Natural killer cell (primary cell): Measurements from ENCODE around the gene EDNRB. TPM values are rescaled to one million over a fixed set of nuclear protein-coding genes. Genes with fewer than 3 reads are reported as not detected.
"Not testable (repeated sequence)": the region's sequence is repeated elsewhere in the genome, so short reads cannot be mapped to it uniquely, and the experiment has no call there.

ENCODE experiments used
- ATAC-seq, 3 donors: fragments of 150-1000 bp in 2 of 3; fragments of 200-7000 bp in 1 of 3; cut with Tn5 transposase; 1 replicate in 1 of 3; 2 replicates in 2 of 3; pipeline ENCODE4 v1.10.0; 2021; ENCODE audit warnings: mild to moderate bottlenecking in 2 of 3, moderate library complexity in 2 of 3
- DNase-seq, 2 donors: peaks; one replicate each; pipeline versions ENCODE4 v3.0.0 to v3.0.0-alpha.2; 2013 to 2021; ENCODE audit warnings: mixed read lengths in 1 of 2
- H3K27ac ChIP-seq: one replicate; pipeline ENCODE4 v1.5.1; 2013; ENCODE audit warnings: mild to moderate bottlenecking, low read length
- H3K27me3 ChIP-seq: one replicate; pipeline ENCODE4 v1.6.1; 2013; ENCODE audit warnings: low read length; ENCODE audit not compliant: control insufficient read depth, insufficient read depth
- H3K36me3 ChIP-seq: one replicate; pipeline ENCODE4 v1.6.1; 2013; ENCODE audit warnings: low read length; ENCODE audit not compliant: control insufficient read depth, insufficient read depth
- H3K4me1 ChIP-seq: one replicate; pipeline ENCODE4 v1.6.1; 2013; ENCODE audit warnings: low read length; ENCODE audit not compliant: control insufficient read depth, insufficient read depth
- H3K4me3 ChIP-seq: one replicate; pipeline ENCODE4 v1.5.1; 2013; ENCODE audit warnings: low read length
- H3K9me3 ChIP-seq: one replicate; pipeline ENCODE4 v1.6.1; 2013; ENCODE audit warnings: low read length; ENCODE audit not compliant: control insufficient read depth, insufficient read depth
- H3K27ac Mint-ChIP-seq, 2 donors: one replicate each; pipeline ENCODE4 v1.8.0; 2022; ENCODE audit warnings: mild to moderate bottlenecking in 2 of 2, mixed read lengths in 2 of 2, moderate library complexity in 1 of 2
- H3K27me3 Mint-ChIP-seq, 2 donors: one replicate each; pipeline ENCODE4 v1.8.0; 2022; ENCODE audit warnings: low read depth in 2 of 2, mixed read lengths in 2 of 2
- H3K36me3 Mint-ChIP-seq: one replicate; pipeline ENCODE4 v1.8.0; 2022; ENCODE audit warnings: mixed read lengths
- H3K4me1 Mint-ChIP-seq, 2 donors: one replicate each; pipeline ENCODE4 v1.8.0; 2022; ENCODE audit warnings: mixed read lengths in 2 of 2
- H3K4me3 Mint-ChIP-seq: one replicate; pipeline ENCODE4 v1.8.0; 2022; ENCODE audit warnings: mild to moderate bottlenecking, moderate library complexity, mixed read lengths
- H3K9me3 Mint-ChIP-seq, 2 donors: one replicate each; pipeline ENCODE4 v1.8.0; 2022; ENCODE audit warnings: mixed read lengths in 2 of 2
- CTCF ChIP-seq: fragments of 200-600 bp; IDR thresholded peaks from one replicate; pipeline ENCODE4 v1.8.0; 2022; ENCODE audit warnings: antibody characterized with exemption
- WGBS: methylation state at CpG from one replicate; pipeline ENCODE4 v1.1.7; 2013; ENCODE audit warnings: missing lambda C conversion rate; ENCODE audit not compliant: insufficient coverage; 5-methylcytosine and 5-hydroxymethylcytosine counted together
- intact Hi-C: fragments of 100-400 bp; cut with micrococcal nuclease; formaldehyde crosslinking; loops from one replicate; pipeline ENCODE4 v1.14.2; 2022
- total RNA-seq, 4 donors: library from RNA; stranded (reverse); fragments of 120-200 nt in 1 of 4; gene quantifications; one replicate each; pipeline versions ENCODE4 v1.2.3 to v1.2.4, GENCODE V29; 2013 to 2022

The EDNRB gene
- total RNA-seq, 3 donors from 2014 or later (not counting 1 experiment from before 2014, with no cell fraction given) = not detected

- H3K4me1 Mint-ChIP-seq = no peaks in the 10 kb centered on the region
- 88% methylated on average over 4 of the region's 4 CpGs for WGBS
These were observed 64.9 kb downstream of the EDNRB start for GRCh38 chr13:77853703-77854102.

GRCh38 chr13:77848050-77848449, 70.6 kb downstream of the EDNRB start:
- H3K4me3 ChIP-seq, H3K4me1 ChIP-seq, H3K27me3 ChIP-seq, DNase-seq, ATAC-seq, H3K9me3 Mint-ChIP-seq, intact Hi-C loops, H3K27me3 Mint-ChIP-seq, H3K36me3 Mint-ChIP-seq, H3K27ac Mint-ChIP-seq, H3K27ac ChIP-seq, H3K4me1 Mint-ChIP-seq, H3K9me3 ChIP-seq, H3K4me3 Mint-ChIP-seq, H3K36me3 ChIP-seq: not testable (repeated sequence)
- WGBS = 78% methylated on average over 1 of the region's 4 CpGs

More at GRCh38 chr13:77853703-77854102, 64.9 kb downstream of the EDNRB start:
- H3K27me3 Mint-ChIP-seq = no peaks in the 10 kb centered on the region
- no peaks in the 10 kb centered on the region for H3K27me3 ChIP-seq
- no peak overlapping the region for H3K4me3 ChIP-seq
- no peaks in the 10 kb centered on the region for H3K36me3 Mint-ChIP-seq
- intact Hi-C loops = no loop called here
- H3K4me3 Mint-ChIP-seq = no peak overlapping the region
- no peaks in the 10 kb centered on the region for H3K4me1 ChIP-seq
- no peaks in the 10 kb centered on the region for H3K36me3 ChIP-seq
- DNase-seq (no peak), ATAC-seq (no peak)
- H3K27ac Mint-ChIP-seq = no peak overlapping the region
- no peak for TF ChIP-seq CTCF
- H3K27ac ChIP-seq = no peak overlapping the region
- H3K9me3 ChIP-seq = no peaks in the 10 kb centered on the region
- no peaks in the 10 kb centered on the region for H3K9me3 Mint-ChIP-seq

GRCh38 chr13:77846173-77846572, 72.5 kb downstream of the EDNRB start:
- no peak for TF ChIP-seq CTCF
- no peaks in the 10 kb centered on the region for H3K27me3 ChIP-seq
- H3K27me3 Mint-ChIP-seq = no peaks in the 10 kb centered on the region
- H3K4me1 ChIP-seq = no peaks in the 10 kb centered on the region
- H3K9me3 ChIP-seq = no peaks in the 10 kb centered on the region
- ATAC-seq (no peak), DNase-seq (no peak)
- no peak overlapping the region for H3K27ac Mint-ChIP-seq
- H3K4me3 Mint-ChIP-seq = no peak overlapping the region
- intact Hi-C loops = no loop called here
- H3K4me3 ChIP-seq = no peak overlapping the region
- WGBS = no CpG with 5 or more reads among the region's 1 CpG
- no peak overlapping the region for H3K27ac ChIP-seq
- H3K36me3 Mint-ChIP-seq = no peaks in the 10 kb centered on the region
- no peaks in the 10 kb centered on the region for H3K36me3 ChIP-seq
- H3K9me3 Mint-ChIP-seq = peaks cover 0 to 3% of the 10 kb centered on the region in 2 donors
- H3K4me1 Mint-ChIP-seq = no peaks in the 10 kb centered on the region

Other genes with a start within 250 kb of the EDNRB start
- gene SLAIN1, start 221.1 kb downstream of the EDNRB start, total RNA-seq = 10 to 100 TPM; 14.9 to 29.0 (median 25.7) TPM